ENCODE data around the gene ATP8A2. TPM values are rescaled to one million over a fixed set of nuclear protein-coding genes. Genes with fewer than 3 reads are reported as not detected.

Gene ATP8A2
- total RNA-seq, 1 experiment from 2014 or later, result 0.26 TPM

DNA sequence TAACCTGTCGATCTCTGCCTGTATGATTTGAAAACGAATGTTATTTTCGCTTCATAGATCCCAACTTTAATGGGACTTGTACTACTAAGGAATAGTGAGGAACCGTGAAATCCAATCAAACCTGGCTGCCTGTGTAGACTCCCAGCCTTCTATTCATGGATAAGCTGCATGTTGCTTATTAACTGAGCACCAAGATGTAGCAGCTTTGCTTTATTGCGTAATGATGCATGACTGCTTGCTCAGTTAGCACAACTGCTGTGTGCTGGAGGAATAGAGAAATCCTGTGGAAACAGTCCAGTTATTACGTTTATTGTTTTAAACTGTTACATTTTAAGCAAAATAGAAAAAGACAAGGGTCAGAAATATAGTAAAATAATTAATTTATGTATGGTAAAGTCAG is 571.9 kb downstream of the ATP8A2 start:
- BruUV-seq (replicated peaks), result no TSS peak
- Mint-ChIP-seq H3K27ac (ENCODE audit: low read depth, unreplicated experiment) (no peak overlapping the region), H3K4me3 (ENCODE audit: unreplicated experiment) (no peak overlapping the region), H3K36me3 (ENCODE audit: insufficient read depth, unreplicated experiment) (no peaks in the 10 kb centered on the region), H3K9me3 (ENCODE audit: unreplicated experiment) (no peaks in the 10 kb centered on the region), H3K27me3 (ENCODE audit: insufficient read depth, unreplicated experiment) (no peaks in the 10 kb centered on the region), H3K4me1 (ENCODE audit: insufficient read depth, unreplicated experiment) (peaks cover 37% of the 10 kb centered on the region)
- peak; percentile 61 for DNase-seq (ENCODE audit: unreplicated experiment)
- TF ChIP-seq, protein P1, sequence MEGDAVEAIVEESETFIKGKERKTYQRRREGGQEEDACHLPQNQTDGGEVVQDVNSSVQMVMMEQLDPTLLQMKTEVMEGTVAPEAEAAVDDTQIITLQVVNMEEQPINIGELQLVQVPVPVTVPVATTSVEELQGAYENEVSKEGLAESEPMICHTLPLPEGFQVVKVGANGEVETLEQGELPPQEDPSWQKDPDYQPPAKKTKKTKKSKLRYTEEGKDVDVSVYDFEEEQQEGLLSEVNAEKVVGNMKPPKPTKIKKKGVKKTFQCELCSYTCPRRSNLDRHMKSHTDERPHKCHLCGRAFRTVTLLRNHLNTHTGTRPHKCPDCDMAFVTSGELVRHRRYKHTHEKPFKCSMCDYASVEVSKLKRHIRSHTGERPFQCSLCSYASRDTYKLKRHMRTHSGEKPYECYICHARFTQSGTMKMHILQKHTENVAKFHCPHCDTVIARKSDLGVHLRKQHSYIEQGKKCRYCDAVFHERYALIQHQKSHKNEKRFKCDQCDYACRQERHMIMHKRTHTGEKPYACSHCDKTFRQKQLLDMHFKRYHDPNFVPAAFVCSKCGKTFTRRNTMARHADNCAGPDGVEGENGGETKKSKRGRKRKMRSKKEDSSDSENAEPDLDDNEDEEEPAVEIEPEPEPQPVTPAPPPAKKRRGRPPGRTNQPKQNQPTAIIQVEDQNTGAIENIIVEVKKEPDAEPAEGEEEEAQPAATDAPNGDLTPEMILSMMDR (IDR thresholded peaks at IDR 0.05; ENCODE audit: unreplicated experiment), result no peak
- intact Hi-C loops (cut with micrococcal nuclease), result no loop called here
- ChIA-PET CTCF (interaction anchor here (0.7 kb wide), 1 partner anchor 12 kb away, joined by 3 read pairs; no protein-coding TSS in a partner anchor), POLR2A (interaction anchor here (1.0 kb wide), 1 partner anchor 86 kb away, joined by 3 read pairs; no protein-coding TSS in a partner anchor)

DNA sequence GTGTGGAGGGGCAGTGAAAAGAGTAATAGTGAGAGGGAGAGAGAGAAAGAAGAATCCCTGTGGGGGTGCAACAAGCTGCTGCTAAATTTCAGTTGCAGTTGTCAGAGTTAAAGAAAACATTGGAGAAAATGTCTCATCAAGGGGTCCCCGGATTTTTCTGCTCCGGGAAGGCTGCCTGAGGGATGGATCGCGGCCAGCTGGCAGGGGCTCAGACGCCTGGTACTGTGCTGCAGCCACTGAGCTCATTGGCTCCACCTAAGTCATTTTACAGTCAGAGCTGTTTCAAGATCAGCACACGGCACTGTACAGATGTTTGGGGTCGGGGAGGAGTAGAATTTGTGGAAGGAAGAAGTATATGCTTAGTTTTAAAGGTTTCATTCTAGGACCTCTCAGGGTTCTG is 573.8 kb downstream of the ATP8A2 start:
- peaks cover 32% of the 10 kb centered on the region for H3K4me1 Mint-ChIP-seq (ENCODE audit: insufficient read depth, unreplicated experiment)
- POLR2A ChIA-PET, result interaction anchor here (1.0 kb wide), 1 partner anchor 77 kb away, joined by 5 read pairs; no protein-coding TSS in a partner anchor
- H3K4me3 Mint-ChIP-seq (ENCODE audit: unreplicated experiment), result no peak overlapping the region
- intact Hi-C loops (cut with micrococcal nuclease), result no loop called here
- H3K27me3 Mint-ChIP-seq (ENCODE audit: insufficient read depth, unreplicated experiment), result no peaks in the 10 kb centered on the region
- DNase-seq (ENCODE audit: unreplicated experiment), result peak; percentile 40
- H3K36me3 Mint-ChIP-seq (ENCODE audit: insufficient read depth, unreplicated experiment), result no peaks in the 10 kb centered on the region
- no peaks in the 10 kb centered on the region for H3K9me3 Mint-ChIP-seq (ENCODE audit: unreplicated experiment)
- TF ChIP-seq, protein P1 (IDR thresholded peaks at IDR 0.05; ENCODE audit: unreplicated experiment), result no peak
- no peak overlapping the region for H3K27ac Mint-ChIP-seq (ENCODE audit: low read depth, unreplicated experiment)
- CTCF ChIA-PET, result no interaction called here
- no TSS peak for BruUV-seq (replicated peaks)

DNA sequence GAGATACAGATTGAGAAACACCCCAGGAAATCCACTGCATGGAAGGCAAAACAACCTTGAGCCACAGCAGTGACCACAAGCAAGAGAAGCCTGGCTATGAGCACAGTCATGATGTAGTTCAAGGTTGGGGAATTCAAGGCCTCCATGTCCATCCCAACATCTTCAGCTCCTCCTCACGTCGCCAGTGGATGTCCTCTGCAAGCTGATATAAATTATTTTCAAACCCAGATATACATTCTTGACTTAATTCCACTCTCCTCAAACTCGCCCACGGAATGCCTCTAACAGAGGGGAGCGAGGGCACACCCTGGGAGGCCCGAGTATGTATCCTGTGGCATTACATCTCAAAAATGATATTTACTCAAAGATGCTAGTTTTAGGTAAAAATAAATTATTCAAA is 574.5 kb downstream of the ATP8A2 start:
- TF ChIP-seq, protein P1 (IDR thresholded peaks at IDR 0.05; ENCODE audit: unreplicated experiment), result no peak
- Mint-ChIP-seq H3K27me3 (ENCODE audit: insufficient read depth, unreplicated experiment) (no peaks in the 10 kb centered on the region), H3K4me1 (ENCODE audit: insufficient read depth, unreplicated experiment) (peaks cover 25% of the 10 kb centered on the region), H3K4me3 (ENCODE audit: unreplicated experiment) (no peak overlapping the region), H3K9me3 (ENCODE audit: unreplicated experiment) (no peaks in the 10 kb centered on the region), H3K36me3 (ENCODE audit: insufficient read depth, unreplicated experiment) (no peaks in the 10 kb centered on the region), H3K27ac (ENCODE audit: low read depth, unreplicated experiment) (no peak overlapping the region)
- no peak for DNase-seq (ENCODE audit: unreplicated experiment)
- intact Hi-C loops (cut with micrococcal nuclease), result no loop called here
- ChIA-PET CTCF (no interaction called here), POLR2A (interaction anchor here (1.0 kb wide), 1 partner anchor 76 kb away, joined by 5 read pairs; no protein-coding TSS in a partner anchor)
- no TSS peak for BruUV-seq (replicated peaks)

DNA sequence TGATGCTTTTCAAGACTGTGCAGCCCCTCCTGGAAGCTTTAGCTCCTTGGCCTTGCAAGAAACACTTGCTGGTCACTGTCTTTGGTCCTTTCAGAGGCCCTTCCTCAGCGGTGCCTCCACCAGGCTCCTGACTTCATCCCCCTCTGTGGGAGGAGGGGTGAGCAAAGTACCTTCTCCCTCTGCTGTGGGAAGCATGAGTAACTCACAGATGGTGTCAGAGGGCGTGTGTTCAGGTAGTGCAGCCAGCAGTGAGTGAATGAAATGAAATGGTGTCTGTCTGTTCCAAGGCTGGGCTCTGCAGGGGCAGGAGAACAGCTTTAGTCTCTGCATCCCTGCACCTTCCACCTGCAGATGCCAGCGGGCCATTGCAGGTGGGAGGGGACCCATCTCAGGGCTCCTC is 577.1 kb downstream of the ATP8A2 start:
- Mint-ChIP-seq H3K27me3 (ENCODE audit: insufficient read depth, unreplicated experiment) (no peaks in the 10 kb centered on the region), H3K36me3 (ENCODE audit: insufficient read depth, unreplicated experiment) (no peaks in the 10 kb centered on the region), H3K9me3 (ENCODE audit: unreplicated experiment) (no peaks in the 10 kb centered on the region), H3K27ac (ENCODE audit: low read depth, unreplicated experiment) (no peak overlapping the region), H3K4me1 (ENCODE audit: insufficient read depth, unreplicated experiment) (peaks cover 16% of the 10 kb centered on the region), H3K4me3 (ENCODE audit: unreplicated experiment) (no peak overlapping the region)
- no peak for DNase-seq (ENCODE audit: unreplicated experiment)
- ChIA-PET CTCF (no interaction called here), POLR2A (no interaction called here)
- BruUV-seq (replicated peaks), result no TSS peak
- intact Hi-C loops (cut with micrococcal nuclease), result no loop called here
- TF ChIP-seq, protein P1 (IDR thresholded peaks at IDR 0.05; ENCODE audit: unreplicated experiment), result no peak

Measured in MCF 10A (cell line).